Tibial nerve (tissue), 3 donors: ENCODE data around the gene EYA4.

Source experiments
- POLR2A ChIP-seq, 2 donors: fragments of 450-650 bp; IDR thresholded peaks; one replicate each; pipeline ENCODE4 v1.6.1; 2017; ENCODE audit warnings: antibody characterized with exemption in 2 of 2, mild to moderate bottlenecking in 2 of 2, moderate library complexity in 2 of 2
- TF ChIP-seq, protein P1 (sequence below), 5 experiments: fragments of 200-600 bp in 3 of 5; fragments of 450-650 bp in 2 of 5; sonication (generic) in 3 of 5; IDR thresholded peaks; one replicate each; pipeline ENCODE4 v1.5.1; 2016 to 2019; ENCODE audit warnings: antibody characterized with exemption in 5 of 5, mild to moderate bottlenecking in 3 of 5, moderate library complexity in 2 of 5

DNA sequence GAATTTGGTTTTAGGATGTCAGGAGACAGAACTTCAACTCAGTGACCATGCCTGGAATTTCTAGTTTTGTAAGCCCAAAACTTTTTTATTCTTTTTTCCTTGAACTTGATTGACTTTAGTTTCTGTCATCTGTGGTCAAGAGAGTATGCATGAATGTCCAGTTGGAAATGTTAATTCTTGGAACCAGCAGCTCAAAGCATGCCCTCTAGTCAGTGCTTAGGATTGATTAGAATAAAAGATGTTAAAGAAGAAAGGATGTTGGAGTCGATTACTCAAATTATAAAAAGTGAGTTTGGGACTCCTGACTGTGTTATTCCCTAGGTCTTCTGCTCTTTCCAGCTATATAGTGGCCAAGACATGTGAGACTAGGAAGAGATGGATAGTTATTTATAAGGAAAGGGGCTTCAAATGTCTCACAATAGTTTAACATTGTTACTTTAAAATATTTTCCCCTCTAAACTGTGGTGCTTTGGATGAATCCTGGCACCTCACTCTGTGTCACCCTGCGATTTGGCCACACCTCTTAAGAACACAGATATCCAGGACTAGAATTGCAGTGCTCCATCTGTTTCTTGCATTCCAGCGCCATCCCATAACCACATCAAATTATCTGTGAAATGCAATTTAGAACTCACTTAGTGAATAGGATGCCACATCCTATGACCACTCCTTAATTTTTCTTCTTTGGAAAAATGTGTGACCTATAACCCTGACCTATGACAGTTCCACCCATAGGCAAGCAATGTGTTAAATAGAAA is 298.5 kb downstream of the EYA4 start:
- TF ChIP-seq, protein P1, sequence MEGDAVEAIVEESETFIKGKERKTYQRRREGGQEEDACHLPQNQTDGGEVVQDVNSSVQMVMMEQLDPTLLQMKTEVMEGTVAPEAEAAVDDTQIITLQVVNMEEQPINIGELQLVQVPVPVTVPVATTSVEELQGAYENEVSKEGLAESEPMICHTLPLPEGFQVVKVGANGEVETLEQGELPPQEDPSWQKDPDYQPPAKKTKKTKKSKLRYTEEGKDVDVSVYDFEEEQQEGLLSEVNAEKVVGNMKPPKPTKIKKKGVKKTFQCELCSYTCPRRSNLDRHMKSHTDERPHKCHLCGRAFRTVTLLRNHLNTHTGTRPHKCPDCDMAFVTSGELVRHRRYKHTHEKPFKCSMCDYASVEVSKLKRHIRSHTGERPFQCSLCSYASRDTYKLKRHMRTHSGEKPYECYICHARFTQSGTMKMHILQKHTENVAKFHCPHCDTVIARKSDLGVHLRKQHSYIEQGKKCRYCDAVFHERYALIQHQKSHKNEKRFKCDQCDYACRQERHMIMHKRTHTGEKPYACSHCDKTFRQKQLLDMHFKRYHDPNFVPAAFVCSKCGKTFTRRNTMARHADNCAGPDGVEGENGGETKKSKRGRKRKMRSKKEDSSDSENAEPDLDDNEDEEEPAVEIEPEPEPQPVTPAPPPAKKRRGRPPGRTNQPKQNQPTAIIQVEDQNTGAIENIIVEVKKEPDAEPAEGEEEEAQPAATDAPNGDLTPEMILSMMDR (IDR thresholded peaks at IDR 0.05), result no peak
- no peak for TF ChIP-seq POLR2A (IDR thresholded peaks at IDR 0.05)
